ENCODE measurements around the gene FUT7. TPM values are rescaled to one million over a fixed set of nuclear protein-coding genes. Genes with fewer than 3 reads are reported as not detected.
"Not testable (repeated sequence)": the region's sequence is repeated elsewhere in the genome, so short reads cannot be mapped to it uniquely, and the experiment has no call there.

Gene FUT7
- total RNA-seq, 1 donor from 2014 or later: 0.18 TPM

GRCh38 chr9:137012694-137013570 lies 19.0 kb downstream of the FUT7 start:
- ATAC-seq: no peak

GRCh38 chr9:137011907-137012675 lies 19.8 kb downstream of the FUT7 start:
- intact Hi-C loops (cut with DNase I): no loop called here
- DNase-seq (ENCODE audit: low spot score): no peak

More at GRCh38 chr9:137012694-137013570, 19.0 kb downstream of the FUT7 start:
- intact Hi-C loops (cut with DNase I): no loop called here
- no peak for DNase-seq (ENCODE audit: low spot score)

GRCh38 chr9:137011156-137011555 lies 20.7 kb downstream of the FUT7 start:
- DNase-seq (ENCODE audit: low spot score): no peak
- intact Hi-C loops (cut with DNase I): no loop called here
- ATAC-seq: no peak

More at GRCh38 chr9:137011907-137012675, 19.8 kb downstream of the FUT7 start:
- no peak for ATAC-seq

GRCh38 chr9:137009938-137010732 lies 21.8 kb downstream of the FUT7 start:
- DNase-seq (ENCODE audit: low spot score) (no peak), ATAC-seq (no peak)
- intact Hi-C loops (cut with DNase I): no loop called here

GRCh38 chr9:137009217-137009616 lies 22.7 kb downstream of the FUT7 start:
- intact Hi-C loops (cut with DNase I): no loop called here
- ATAC-seq (no peak), DNase-seq (ENCODE audit: low spot score) (no peak)

GRCh38 chr9:137008312-137008711 lies 23.6 kb downstream of the FUT7 start:
- no peak for DNase-seq (ENCODE audit: low spot score)
- intact Hi-C loops (cut with DNase I): no loop called here
- no peak for ATAC-seq

- DNase-seq (ENCODE audit: low spot score) (no peak), ATAC-seq (peak; percentile 15)
- intact Hi-C loops (cut with DNase I): no loop called here
Measured at GRCh38 chr9:137007816-137008270, 24.0 kb downstream of the FUT7 start.

GRCh38 chr9:137007108-137007815 lies 24.6 kb downstream of the FUT7 start:
- DNase-seq (ENCODE audit: low spot score): no peak
- intact Hi-C loops (cut with DNase I): no loop called here
- ATAC-seq: peak; percentile 74

GRCh38 chr9:137006116-137007003 lies 25.5 kb downstream of the FUT7 start:
- ATAC-seq: peak; percentile 27
- DNase-seq (ENCODE audit: low spot score): no peak
- intact Hi-C loops (cut with DNase I): no loop called here

GRCh38 chr9:137004285-137004684 lies 27.6 kb downstream of the FUT7 start:
- DNase-seq (ENCODE audit: low spot score); ATAC-seq; intact Hi-C loops (cut with DNase I): not testable (repeated sequence)

- intact Hi-C loops (cut with DNase I): no loop called here
- no peak for ATAC-seq
- no peak for DNase-seq (ENCODE audit: low spot score)
Measured at GRCh38 chr9:137002646-137003041, 29.2 kb downstream of the FUT7 start.

GRCh38 chr9:137001857-137002645 lies 29.8 kb downstream of the FUT7 start:
- intact Hi-C loops (cut with DNase I): no loop called here
- ATAC-seq (no peak), DNase-seq (ENCODE audit: low spot score) (no peak)

GRCh38 chr9:137000177-137000930 lies 31.5 kb downstream of the FUT7 start:
- ATAC-seq (no peak), DNase-seq (ENCODE audit: low spot score) (no peak)
- intact Hi-C loops (cut with DNase I): no loop called here

GRCh38 chr9:136997830-136998234 lies 34.1 kb downstream of the FUT7 start:
- ATAC-seq (no peak), DNase-seq (ENCODE audit: low spot score) (no peak)
- intact Hi-C loops (cut with DNase I): no loop called here

GRCh38 chr9:136997371-136997770 lies 34.5 kb downstream of the FUT7 start:
- DNase-seq (ENCODE audit: low spot score): no peak
- intact Hi-C loops (cut with DNase I): no loop called here
- ATAC-seq: no peak

Data from sciatic nerve (tissue), 2 donors.